NCI-H2227 treated with DMSO at 0.1 percent for 48 hours (cell line): ENCODE measurements around the gene HHIPL1.

ENCODE experiments used
- DNase-seq: peaks from one replicate; lab custom pipeline; 2025; lab: John Stamatoyannopoulos, UW

The HHIPL1 gene

DNA sequence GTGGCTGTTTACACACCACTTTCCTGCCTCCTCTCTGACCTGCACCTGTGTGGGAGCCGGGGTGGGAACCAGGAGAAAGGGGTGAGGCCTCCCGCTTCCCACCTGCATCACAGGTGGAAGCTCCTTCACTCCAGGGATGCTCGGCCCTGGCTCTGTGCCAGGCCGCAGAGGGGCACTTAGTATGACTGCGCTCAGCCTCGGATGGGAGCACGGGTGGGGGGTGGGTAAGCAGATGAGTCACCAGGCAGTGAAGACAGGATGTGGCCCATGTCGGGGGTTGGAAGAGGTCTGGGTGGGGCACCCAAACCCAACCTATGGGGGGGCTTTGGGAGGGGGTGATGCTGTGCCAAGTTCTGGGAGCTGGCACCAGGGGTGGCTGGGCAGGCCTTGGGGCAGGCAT, 31.7 kb downstream of the HHIPL1 start:
- DNase-seq, result no peak

DNA sequence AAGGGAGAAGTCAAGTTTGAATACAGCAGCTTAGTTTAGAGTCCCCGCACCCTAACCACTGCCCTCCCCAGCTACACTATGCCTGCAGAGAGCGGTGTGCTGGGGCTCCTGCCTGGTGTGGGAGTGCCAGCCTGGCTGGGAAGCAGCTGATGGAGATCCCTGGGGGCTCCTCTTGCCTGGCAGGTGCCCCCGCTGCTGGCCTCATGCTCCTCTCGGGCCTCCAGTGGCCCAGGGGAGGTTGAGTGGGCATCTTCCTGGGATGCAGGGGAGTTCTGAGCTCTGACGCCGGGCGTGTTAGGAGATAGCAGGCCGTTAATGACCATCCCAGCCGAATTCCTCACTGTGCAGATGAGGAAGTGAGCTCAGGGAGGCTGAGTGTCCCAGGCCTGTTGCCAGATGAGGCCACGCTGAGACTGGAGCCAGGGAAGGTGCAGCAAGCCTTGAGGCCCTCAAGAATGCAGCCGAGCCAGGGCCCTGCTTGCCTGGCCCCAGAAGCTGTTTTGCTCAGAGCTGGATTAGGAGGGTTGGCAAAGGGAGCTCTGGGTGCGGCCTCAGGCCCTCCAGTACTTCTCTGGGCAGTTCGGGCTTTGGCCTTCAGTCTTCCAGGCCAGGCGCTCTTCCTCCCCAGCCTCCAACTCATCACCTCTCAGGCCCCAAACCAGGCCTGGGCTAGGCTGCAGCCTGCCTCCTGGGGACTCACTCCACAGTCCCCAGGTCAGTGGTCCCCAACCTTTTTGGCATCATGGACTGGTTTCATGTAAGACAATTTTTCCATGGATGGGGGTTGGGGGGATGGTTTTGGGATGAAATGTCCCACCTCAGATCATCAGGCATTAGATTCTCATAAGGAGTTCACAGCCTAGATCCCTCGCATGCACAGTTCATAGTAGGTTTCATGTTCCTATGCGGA, 32.6 kb downstream of the HHIPL1 start:
- no peak for DNase-seq

DNA sequence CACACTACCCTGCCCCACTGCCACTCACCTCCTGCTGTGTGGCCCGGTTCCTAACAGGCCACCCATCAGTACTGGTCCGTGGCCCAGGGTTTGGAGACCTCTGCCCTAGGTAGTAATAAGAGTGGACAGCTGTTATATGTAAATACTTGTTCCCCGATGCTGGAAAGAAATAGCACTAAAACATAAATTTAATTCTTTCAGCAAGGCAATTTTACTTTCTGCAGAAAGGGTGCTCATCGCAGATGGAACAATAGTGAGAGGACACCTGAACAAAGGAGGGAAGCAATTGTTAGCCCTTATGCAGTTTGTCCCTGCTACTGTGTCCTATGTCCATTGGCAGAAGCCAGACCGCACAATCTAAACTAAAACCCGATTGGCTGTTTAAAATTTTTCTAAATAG, 33.3 kb downstream of the HHIPL1 start:
- DNase-seq, result no peak

DNA sequence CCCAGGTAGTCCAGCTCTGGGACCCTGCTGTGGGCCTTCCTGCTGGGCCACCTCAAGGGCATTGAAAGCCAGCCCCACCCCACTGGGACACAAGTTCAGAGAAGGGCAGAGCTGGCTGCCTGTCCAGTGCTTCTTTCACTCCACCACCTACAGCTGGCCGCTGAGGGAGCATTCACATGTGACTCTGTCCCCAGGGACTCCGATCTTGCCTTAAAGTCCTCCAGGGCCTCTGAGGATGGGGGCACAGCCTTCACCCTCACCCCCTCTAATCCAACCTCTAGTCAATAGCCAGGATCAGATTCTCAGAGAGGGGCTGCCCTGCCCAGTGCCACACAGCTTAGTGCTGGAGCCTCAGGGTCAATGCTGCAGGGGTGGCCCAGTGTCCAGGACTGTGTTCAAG, 34.2 kb downstream of the HHIPL1 start:
- DNase-seq, result no peak

DNA sequence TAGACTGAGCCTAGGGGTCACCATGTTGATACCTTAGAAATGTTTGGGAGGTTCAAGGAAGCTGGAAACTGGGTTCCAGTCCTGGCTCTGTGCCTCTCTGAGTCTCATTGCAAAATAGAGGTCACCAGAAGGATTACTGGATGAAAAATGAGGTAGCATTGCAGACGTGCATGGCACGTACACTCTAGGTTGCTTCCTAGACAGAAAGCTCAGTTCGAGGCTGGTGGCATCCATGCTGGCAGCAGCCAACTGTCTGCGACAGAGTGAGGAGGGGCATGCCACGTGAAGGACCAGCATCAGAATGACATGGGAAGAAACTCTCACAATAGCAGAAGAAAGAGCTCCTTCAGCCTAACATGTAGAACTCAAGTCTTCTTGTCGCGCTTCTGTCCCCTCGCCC, 34.6 kb downstream of the HHIPL1 start:
- DNase-seq, result no peak

DNA sequence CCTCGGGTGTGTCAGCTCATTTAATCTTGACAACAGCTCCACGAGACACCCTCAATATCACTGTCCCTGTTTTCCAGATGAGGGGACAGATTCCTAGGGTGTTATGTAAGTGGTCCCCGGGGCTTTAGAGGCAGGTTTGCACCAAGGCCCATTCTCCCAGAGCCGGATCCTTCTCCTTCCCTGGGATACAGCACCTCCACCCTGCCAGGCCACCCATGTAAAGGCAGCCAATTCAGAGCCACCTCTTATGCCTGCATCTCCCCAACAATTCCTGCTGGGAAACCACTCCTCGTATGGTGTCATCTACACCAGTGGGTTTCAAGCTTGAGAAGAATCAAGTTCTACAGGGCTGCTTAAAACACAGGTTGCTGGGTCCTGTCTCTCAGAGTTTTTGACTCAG, 35.1 kb downstream of the HHIPL1 start:
- no peak for DNase-seq

DNA sequence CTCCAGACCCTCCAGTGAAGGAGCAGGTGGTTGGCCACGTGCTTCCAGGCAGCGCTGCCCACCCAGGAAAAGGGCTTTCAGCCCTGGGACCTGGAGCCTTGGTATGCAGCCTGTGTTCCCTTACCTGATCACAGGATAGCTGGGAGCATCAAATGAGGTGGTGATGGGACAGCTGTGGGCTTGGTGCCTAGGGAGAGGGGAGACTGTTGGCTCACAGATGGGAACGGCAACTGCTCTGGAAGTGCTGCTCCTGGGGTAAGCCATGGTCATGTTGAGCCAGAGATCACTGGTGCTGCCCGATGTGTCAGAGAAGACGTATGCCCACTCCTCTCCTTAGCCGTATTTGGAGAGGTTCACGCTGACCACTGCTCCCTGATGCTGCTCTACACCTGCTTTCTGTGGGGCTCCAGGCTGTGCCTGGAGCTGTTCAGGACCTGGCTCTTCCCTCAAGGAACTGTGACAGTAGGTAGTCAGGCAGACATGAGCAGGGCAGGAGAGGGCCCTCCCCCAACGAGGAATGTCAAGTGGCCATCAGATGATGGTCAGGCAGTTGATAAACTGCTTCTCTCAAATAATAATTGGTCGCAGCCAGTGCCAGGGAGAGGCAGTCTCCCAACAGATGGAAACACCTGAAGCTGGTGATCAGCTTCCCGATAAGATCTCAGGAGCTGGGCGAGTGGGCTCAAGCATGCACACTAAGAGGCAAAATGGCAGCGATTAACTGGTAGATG, 36.3 kb downstream of the HHIPL1 start:
- DNase-seq, result peak; percentile 17

DNA sequence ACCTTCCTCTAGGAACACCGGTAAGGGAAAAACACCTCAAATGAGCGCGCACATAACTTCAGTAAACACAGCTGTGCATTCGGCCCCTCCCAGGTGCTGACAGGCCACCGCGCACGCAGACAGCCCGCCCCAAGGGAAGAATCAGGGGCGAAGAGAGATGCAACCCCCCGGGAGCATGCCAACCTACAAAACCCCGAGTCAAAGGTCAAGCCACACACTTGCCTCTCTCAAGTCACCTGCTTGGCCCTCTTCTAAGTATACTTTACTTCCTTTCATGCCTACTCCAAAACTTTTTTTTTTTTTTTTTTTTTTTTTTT, 36.9 kb downstream of the HHIPL1 start:
- DNase-seq, result no peak

DNA sequence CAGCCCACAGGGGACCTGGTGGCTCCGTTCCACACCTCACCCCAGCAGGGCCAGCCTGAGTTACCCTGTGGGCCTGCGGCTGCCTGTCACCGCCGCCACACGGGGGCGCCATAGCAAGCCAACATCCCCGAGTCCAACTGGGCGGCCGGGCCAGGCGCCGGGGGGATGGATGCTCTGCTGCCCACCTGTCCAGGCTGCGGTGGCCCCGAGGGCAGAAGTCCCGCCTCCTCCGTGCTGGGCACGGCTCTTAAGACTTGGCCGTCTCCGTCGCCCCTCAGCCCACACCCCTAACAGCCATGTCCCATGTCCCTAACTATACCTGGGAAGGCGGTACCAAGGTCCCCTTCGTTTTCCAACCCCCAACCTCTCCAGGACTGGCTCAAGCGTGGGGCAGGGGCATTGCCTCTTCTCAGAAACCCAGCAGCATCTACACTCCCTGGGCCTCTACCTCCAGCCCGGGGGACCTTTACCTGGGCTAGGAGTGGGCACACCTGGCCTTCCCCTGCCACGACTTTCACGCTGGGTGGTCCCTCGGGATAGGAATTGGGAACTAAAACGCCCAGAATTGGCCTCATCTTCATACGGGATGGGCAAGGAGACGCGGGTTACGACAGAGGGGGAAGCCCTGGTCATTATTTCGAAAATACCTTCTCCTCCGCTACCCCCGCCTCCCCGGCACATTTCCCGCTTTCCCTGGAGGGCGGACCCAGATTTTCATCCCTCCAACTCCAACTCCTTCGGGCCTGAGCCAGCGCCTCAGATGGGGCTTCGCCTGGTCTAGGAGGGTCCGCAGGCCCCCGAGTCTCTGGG, 38.1 kb downstream of the HHIPL1 start:
- DNase-seq, result peak; percentile 54

DNA sequence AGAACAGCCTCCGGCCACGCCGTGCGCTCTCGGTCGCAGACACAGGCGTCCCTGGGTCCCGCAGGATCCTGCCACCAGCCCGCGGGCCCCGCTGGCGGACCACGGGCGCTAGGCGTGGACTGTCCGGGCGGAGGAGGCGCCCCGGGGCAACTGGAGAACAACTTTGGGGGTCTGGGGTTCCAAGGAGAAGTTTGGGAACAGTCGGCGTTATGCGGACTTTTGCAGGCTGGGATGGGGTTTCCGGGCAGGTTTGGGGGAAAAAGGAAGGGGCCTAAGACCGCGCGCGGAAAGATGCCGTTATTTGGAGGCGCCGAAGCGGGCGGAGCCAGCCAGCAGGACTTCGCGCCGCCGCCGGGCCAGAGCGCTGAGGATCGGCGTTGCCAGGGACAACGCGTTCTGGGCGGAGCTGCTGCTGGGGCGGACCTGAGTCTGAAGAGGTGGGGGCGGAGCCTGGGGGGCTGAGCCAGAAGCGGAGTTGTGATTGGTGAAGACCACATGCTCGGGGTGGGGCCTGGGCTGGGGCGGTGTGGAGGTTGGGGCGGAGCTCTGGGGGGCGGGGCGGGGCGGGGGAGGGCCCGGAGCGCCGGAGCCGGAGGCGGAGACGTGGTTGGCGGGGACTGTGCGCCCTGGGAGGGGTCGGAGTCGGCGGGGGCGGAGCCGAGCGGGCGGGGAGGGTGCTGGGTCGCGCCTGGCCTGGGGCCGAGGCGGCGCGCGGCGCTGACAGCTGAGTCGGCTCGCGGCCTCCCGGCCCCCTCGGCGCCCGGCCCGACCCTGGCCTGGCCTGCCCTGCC, 38.9 kb downstream of the HHIPL1 start, which contains the start of gene CYP46A1:
Gene CYP46A1, plus strand, starts transcription at position 680 of the 791 bp plus-strand sequence. CDS start 120 bp downstream, outside the sequence.
- peak; percentile 98 for DNase-seq

DNA sequence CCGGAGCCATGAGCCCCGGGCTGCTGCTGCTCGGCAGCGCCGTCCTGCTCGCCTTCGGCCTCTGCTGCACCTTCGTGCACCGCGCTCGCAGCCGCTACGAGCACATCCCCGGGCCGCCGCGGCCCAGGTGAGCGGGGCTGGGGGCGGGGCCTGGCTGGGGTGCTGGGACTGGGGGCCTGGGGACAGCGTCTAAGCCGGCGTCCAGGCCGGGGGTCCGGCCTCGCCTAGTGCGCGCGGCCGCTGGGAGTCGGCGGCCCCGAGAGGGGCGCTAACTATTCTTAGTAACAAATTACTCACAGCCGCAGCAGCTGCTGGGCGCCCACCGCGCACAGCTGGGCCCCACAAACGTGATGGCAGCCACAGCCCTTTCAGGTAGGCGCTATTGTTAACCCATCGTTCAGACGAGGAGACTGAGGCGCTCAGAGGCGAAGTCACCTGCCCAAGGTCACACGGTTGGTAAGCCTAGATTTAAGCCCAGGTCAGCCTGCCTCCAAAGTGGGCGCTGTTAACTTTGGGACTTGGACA, 39.5 kb downstream of the HHIPL1 start:
- DNase-seq, result peak; percentile 14

DNA sequence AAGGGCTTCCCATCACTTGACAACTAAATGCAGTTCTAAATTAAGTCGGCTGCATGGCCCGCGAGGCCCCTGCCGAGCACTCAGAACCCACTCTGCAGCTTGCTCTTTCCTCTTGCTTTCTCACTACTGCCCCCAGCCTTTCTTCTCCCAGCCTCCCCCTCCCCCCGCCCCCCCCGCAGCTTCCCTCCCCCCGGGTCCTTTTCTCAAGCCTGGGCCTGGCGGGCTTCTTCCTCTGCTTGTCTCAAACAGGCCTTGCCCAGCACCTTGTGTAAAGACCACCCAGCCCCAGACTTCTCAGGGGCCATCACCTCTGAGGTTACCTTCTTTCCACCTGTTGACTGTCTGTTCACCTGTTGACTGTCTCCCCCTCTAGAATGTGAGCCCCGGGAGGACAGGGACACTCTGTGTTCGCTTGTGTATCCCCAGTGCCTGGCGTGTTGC, 40.2 kb downstream of the HHIPL1 start:
- DNase-seq, result no peak

DNA sequence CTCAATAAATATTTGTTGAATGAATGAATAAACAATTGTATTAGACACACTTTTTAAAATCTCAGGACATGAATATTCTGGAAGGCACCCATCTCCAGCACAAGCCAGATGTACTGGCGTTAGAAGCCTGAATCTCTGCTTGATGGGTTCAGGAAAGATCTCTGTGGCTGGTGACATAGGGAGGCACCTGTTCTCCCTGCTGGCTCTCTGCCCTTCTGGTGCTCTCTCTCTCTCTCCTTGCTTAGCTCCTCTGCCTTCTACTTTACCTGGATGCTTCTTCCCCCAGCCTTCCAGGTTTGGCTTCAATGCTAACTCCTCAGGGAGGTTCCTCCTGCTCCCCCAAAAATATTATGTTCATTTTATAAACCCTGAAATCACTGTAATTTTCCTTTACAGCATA, 40.7 kb downstream of the HHIPL1 start:
- DNase-seq, result no peak

DNA sequence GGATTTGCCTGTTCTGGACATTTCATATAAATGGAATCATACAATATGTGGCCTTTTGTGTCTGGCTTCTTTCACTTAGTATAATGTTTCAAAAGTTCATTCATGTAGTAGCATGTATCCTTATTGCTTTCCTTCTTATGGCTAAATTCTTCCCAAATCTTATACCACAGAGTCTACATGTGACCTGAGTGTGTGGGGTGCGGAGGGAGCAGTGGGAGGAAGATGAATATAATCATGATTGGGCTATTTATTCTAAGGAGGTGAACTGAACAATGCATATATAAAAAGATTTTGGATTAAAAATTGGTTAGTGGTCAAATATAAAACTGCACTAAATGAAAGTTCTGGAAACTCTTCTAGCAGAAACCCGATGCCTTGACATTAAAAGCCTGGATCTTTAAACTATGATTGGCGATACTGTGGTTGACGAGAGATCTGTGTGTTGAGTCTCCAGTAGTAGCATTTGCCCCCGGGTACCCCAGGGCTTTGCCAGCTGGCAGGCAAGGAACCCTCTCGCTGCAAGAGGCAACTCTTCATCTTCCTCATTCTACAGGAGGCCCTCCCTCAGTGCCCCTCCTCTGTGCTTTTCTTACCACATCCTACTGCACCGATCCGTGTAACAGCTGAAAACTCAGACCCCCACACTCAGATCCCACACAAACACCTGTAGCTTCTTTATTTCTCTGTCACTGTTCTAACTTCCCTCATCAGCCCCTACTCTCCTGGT, 41.8 kb downstream of the HHIPL1 start:
- DNase-seq, result no peak

DNA sequence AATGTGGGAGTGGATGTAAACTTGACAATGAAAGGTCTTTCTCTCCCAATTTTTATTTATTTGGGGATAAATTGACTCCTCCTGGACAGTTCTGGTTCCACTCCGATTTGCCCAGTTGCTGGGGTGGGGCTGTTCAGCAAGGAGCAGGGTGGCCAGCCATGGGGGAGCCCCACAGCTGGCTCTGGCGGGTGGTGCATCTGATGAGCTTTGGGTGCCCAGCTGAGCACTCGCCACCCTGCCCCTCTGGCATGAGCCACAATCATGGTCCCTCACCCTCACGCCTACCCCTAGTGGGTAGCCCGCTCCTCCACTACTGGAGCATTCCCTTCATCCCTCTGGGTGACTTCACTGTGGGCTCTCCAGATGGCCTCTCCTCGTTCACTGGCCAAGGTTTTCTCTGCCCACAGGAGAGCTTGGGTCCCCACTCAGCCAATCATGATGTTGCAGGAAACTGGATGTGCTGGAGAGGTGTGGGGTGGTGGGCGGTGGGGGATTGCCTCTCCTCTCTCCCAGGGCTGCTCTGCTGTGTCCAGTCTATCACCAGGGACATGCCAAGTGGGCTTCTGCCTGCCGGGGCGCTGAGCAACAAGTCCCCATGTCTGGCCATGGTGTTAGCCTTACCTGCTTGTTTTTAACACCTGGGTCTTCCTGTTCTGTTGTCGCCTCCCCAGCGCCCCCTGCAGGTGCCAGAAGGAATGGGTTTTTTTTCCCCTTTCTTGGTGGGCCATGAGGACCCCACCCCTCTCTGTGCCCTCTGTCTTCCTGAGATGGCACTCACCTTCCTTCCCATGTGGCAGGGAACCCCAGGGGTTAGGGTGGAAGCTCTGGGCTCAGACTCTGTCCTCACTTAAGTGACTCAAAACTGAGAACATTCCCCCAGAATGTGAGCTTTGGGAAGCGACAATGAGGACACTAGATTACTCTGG, 42.6 kb downstream of the HHIPL1 start:
- no peak for DNase-seq

DNA sequence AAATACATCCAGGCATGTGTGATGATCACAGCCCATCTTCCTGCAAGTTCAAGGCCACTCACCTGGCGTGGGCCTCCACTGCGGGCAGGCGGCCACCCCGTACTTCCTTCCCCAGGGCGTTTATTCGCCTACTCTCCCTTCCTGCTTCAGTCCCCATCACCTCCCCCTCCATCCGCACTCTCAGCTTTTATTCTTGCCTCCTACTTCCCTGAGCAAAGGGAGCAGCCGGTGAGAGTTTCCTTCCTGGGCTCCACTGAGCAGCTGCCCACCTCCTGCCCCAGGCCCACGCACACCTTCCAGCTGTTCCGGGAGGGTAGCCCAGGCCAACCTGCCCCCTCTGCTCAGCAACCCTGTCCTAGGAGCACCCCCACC, 43.3 kb downstream of the HHIPL1 start:
- no peak for DNase-seq

DNA sequence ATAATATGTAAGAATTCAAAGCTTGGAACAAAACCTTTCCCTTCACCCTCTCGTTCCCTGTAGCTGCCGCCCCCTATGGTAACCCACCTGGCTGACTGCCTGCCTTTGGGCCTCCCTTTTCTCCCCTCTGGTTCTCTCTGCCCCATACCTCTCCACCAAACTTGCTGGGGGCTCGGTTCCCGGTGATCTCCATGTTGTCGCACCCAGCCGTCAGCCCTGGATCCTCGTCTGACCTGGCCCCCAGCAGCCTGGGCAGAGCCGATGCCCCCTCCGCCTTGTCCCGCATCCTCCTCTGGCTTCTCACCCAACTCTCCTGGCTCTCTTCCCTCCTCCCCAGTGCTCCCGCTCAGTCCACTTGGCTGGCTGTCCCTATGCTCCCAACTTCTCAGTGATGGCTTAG, 43.7 kb downstream of the HHIPL1 start:
- DNase-seq, result no peak

DNA sequence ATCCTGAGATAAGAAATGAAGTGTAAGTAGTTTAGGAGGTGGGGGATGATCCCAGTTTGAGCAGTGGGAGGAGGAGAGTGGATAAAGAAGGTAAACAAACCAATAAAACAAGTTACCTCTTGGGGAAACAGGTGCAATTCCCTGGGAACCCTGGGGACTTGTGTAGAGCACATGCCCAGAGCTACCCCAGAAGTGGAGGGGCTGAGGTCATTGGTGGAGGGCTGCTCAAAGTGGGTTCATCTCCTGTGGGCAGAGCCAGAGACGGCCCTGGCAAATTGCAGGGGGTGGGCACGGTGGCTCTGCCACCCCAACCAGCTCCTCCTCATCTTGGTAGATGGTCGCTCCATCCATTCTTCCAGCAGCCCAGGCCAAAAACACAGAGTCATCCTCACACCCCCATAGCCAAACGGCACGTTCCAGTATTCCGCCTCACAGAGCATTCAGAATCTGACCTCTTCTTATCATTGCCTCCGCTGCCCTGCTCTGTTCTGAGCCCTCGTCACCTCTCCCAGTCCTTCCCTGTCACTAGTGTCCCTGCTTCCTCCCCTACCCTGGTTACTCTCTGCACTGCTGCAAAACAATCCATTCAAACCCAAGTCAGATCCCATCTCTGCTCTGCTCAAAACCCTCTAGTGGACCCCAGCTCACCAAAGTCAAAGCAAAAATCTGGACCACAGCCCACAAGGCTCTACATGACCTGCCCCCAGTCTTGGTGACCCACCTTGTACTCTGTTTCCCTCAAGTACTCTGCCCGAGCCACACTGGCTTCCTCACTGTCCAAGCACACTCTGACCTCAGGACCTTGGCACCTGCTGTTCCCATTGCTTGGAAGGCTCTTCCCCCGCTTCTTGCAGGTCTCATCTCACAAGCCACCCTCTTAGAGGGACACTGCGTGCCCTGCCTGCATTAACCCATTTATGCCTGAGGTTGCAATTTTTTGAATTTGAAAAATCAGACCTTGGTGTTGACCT, 44.6 kb downstream of the HHIPL1 start:
- no peak for DNase-seq
